Skeletal muscle satellite cell (primary cell): ENCODE data around the gene TBRG1.

ENCODE experiments used
- H3K27me3 ChIP-seq: 2 replicates; pipeline ENCODE4 v1.7.0; 2013; ENCODE audit warnings: low read length; ENCODE audit not compliant: control insufficient read depth, insufficient read depth
- H3K36me3 ChIP-seq: 2 replicates; pipeline ENCODE4 v1.7.0; 2013; ENCODE audit warnings: mild to moderate bottlenecking, control low read depth, low read length; ENCODE audit not compliant: insufficient read depth
- H3K4me1 ChIP-seq: 2 replicates; pipeline ENCODE4 v1.7.0; 2013; ENCODE audit warnings: low read length; ENCODE audit not compliant: control insufficient read depth, insufficient read depth
- H3K4me2 ChIP-seq: 2 replicates; pipeline ENCODE4 v1.7.0; 2013; ENCODE audit warnings: mild to moderate bottlenecking, low read length
- H3K4me3 ChIP-seq: 2 replicates; pipeline ENCODE4 v1.7.0; 2013; ENCODE audit warnings: low read length
- H3K9ac ChIP-seq: 2 replicates; pipeline ENCODE4 v1.7.0; 2013; ENCODE audit warnings: mild to moderate bottlenecking, low read depth, low read length, moderate library complexity
- H3K9me3 ChIP-seq: replicated peaks from 2 replicates; pipeline ENCODE4 v1.7.0; 2013; ENCODE audit warnings: mild to moderate bottlenecking, control low read depth, low read length

Gene TBRG1

DNA sequence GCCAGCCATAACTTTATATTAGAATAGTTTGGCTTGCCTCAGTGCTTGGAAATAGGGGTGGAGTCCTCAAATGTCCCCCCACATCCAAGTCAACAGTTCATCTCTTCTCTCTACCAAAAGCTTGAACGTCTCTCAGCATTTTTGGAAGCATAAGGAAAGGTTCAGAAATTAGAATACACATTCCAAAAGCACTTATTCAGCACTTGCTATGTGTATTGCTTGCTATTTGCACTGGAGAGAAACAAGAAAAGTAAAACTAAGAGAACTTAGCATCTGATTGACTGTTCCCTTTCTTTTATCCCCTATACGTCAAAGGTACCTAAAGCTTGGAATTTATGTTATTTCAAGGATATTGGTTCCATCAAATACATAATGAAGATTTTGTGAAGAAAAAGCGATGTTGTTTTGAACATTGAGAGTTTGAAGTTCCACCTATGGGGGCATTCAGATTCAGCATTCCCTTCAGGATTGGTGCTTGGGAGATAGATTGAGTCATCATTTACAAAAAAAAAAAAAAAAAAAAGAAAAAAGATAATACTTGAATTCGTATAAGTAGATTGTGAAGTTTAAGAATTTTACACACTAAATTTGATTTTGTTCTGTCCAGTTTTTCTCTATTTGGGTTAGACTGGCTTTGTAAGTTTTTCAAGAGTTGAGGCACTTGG, 1.3 kb downstream of the TBRG1 start:
- Histone ChIP-seq H3K27me3 (peaks cover 8% of the 10 kb centered on the region), H3K4me1 (peaks cover 18% of the 10 kb centered on the region), H3K9ac (peak overlapping the region; percentile 98), H3K9me3 (no peaks in the 10 kb centered on the region), H3K36me3 (peaks cover 38% of the 10 kb centered on the region), H3K4me3 (peak overlapping the region; percentile 87), H3K4me2 (peak overlapping the region; percentile 85)

DNA sequence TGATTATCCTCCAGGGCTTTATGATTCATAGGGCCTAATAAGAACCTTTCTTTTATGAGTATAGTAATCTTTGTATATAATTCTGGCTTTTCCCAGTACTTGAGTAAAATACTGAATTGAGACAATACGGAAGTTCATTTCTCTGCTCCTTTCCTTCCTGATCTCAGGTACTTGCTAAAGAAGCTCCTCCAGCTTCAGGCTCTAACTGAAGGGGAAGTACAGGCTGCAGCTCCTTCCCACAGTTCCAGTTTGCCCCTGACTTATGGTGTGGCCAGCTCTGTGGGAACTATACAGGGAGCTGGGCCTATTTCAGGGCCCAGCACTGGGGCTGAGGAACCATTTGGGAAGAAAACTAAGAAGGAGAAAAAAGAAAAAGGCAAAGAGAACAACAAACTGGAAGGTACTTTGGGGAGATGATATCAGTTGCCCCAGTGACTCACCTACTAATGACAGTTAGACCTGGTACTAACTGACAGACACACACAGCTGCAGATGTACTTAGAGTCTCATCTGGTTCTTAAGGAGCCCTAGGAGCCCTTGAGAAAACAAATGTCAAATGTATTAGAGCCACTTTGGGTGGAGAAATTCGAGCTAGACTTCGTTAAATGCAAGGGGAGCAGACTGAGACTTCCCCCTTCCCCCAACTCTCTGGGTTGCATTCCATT, 3.0 kb downstream of the TBRG1 start:
- H3K4me3 ChIP-seq = no peak overlapping the region
- H3K27me3 ChIP-seq = no peaks in the 10 kb centered on the region
- H3K9ac ChIP-seq = no peak overlapping the region
- H3K4me2 ChIP-seq = peak overlapping the region; percentile 42
- no peaks in the 10 kb centered on the region for H3K9me3 ChIP-seq
- peaks cover 47% of the 10 kb centered on the region for H3K36me3 ChIP-seq
- peaks cover 18% of the 10 kb centered on the region for H3K4me1 ChIP-seq

DNA sequence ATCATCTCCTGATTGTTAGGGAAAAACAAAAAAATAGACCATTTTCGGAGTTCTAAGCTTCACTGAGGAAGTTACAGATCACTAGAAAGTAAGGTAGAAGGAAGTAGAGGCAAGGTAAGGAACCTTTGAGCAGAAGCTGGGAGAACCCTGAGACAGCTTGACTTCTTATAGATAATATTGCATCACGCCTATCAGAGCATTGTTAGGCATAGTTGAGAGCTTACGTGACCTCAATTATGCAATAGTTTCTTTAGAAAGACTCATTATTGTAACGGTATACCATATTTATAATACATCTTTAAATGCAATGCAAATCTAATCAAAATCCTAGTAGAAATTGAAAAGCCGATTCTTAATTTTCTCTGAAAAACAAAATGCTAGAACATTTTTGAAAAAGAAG, 4.9 kb downstream of the TBRG1 start:
- H3K36me3 ChIP-seq = peaks cover 67% of the 10 kb centered on the region
- H3K9me3 ChIP-seq = no peaks in the 10 kb centered on the region
- no peak overlapping the region for H3K9ac ChIP-seq
- peaks cover 12% of the 10 kb centered on the region for H3K4me1 ChIP-seq
- no peak overlapping the region for H3K4me3 ChIP-seq
- H3K27me3 ChIP-seq = no peaks in the 10 kb centered on the region
- H3K4me2 ChIP-seq = no peak overlapping the region

DNA sequence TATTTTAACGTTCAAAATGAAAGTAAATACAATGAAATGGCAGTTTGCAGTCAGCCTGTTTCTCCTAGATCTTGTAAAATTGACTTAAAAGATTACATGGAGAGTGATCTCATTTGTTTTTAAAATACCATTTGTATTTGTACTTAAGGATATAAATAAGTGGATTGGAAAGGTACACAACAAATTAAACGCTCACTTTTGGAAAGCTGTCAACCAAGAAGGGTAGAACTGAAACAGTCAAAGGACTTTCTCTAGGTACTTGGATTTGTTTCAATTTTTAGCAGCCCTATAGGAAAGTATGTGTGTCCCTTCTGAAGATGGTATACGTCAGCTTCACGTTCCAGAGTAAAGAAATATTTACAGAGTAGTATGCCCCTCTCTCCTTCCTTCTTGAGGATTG, 7.3 kb downstream of the TBRG1 start:
- Histone ChIP-seq H3K9me3 (no peaks in the 10 kb centered on the region), H3K4me1 (peaks cover 7% of the 10 kb centered on the region), H3K9ac (no peak overlapping the region), H3K4me3 (no peak overlapping the region), H3K36me3 (peaks cover 79% of the 10 kb centered on the region), H3K27me3 (no peaks in the 10 kb centered on the region), H3K4me2 (no peak overlapping the region)

DNA sequence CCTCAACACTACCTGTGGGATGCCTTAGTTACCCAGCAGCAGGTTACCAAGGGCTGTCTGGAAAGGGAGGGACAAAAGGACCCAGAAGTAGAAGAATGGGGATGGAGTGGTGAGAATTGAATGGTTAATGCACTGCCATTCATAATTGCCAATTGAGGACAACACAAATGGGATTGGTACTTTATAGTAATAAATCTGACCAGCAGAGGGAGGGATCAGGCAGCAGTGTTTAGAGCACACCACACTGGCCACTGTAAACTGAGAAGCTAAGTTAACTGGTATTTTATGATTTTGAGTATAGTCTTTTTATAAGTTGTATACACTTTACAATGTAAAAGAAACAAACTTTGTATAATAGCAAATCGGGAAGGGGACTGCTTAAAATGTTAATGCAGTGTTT, 10.7 kb downstream of the TBRG1 start:
- Histone ChIP-seq H3K4me3 (no peak overlapping the region), H3K4me1 (no peaks in the 10 kb centered on the region), H3K27me3 (no peaks in the 10 kb centered on the region), H3K9ac (no peak overlapping the region), H3K9me3 (no peaks in the 10 kb centered on the region), H3K4me2 (no peak overlapping the region), H3K36me3 (peaks cover 75% of the 10 kb centered on the region)

DNA sequence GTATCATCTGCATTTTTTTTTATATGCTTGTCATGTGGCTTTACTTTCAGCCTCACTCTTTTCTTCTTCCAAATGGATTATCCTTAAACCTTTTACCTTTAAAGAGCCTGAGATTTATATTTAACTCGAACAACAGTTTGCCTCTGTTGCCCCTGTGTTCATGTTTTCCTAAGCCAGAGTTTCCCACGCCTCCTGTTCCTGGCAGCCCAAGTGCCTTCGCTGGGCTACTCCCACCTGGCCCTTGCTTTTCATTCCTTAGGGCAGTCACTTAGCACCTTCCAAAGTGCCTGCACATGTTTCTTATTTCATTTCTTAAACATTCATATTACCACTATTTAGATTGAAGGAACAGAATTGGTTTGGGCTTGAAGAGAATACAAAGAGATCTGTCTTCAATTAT, 13.3 kb downstream of the TBRG1 start:
- Histone ChIP-seq H3K9me3 (no peaks in the 10 kb centered on the region), H3K4me1 (no peaks in the 10 kb centered on the region), H3K27me3 (no peaks in the 10 kb centered on the region), H3K4me3 (no peak overlapping the region), H3K9ac (no peak overlapping the region), H3K4me2 (no peak overlapping the region), H3K36me3 (peaks cover 61% of the 10 kb centered on the region)

DNA sequence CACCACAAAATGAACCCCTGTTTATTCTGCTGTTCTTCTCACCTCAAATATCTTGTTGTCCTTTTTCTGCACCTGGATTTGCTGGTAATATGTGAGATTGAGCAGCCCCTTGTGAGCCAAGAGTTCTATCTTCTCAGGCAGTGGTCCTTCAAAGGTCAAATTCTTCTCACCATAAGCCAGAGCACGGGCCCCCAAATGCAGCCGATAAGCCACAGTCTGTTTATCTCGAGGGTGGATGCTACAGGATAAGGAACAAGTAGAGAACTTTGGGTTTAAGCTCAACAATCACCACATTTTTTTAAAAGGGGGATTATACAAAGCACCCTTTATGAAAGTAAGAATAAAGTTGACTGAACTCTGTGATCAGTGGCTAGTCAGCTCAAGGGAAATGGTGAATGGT, 15.8 kb downstream of the TBRG1 start:
- Histone ChIP-seq H3K9me3 (no peaks in the 10 kb centered on the region), H3K4me1 (peaks cover 9% of the 10 kb centered on the region), H3K4me3 (no peak overlapping the region), H3K4me2 (no peak overlapping the region), H3K27me3 (no peaks in the 10 kb centered on the region), H3K9ac (no peak overlapping the region), H3K36me3 (peaks cover 36% of the 10 kb centered on the region)

DNA sequence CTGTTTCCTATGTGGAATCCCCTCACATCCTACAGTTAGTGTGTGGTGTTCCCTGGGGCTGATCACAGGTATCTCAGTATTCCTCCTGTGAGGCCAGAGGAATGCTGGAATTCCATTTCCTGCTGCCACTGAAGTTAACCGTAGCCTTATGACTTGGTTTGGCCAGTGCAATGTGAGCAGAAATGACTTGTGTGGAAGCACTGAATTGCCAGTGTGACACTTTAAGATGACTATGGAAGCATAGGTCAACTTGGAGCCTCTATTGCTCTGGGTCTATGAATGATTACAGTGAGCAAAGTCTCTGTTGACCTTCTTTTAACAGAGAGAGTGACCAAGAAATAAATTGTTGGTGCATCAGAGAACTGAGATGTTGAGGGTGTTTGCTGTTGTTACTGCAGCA, 16.5 kb downstream of the TBRG1 start:
- Histone ChIP-seq H3K4me2 (no peak overlapping the region), H3K9me3 (no peaks in the 10 kb centered on the region), H3K36me3 (peaks cover 32% of the 10 kb centered on the region), H3K27me3 (no peaks in the 10 kb centered on the region), H3K9ac (no peak overlapping the region), H3K4me3 (no peak overlapping the region), H3K4me1 (peaks cover 14% of the 10 kb centered on the region)

DNA sequence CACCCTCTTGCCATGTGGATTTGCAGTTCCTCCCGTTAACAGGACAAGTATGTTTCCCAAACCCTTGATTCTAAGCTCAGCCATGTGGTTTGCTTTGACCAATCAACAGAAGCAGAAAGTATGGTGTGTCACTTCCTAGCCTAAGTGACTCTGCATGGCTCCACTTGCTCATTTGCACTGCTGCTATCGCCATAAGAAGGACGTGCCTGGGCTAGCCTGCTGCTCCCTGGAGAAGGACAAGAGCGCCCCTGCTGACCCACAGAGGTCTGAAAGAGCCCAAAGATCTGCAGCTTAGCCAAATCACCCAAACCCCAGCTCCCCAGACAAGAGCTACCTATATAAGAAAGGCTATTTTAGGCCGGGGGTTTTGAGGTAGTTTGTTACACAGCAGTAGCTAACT, 18.0 kb downstream of the TBRG1 start:
- Histone ChIP-seq H3K4me3 (no peak overlapping the region), H3K9me3 (no peaks in the 10 kb centered on the region), H3K27me3 (no peaks in the 10 kb centered on the region), H3K9ac (no peak overlapping the region), H3K36me3 (peaks cover 24% of the 10 kb centered on the region), H3K4me2 (no peak overlapping the region), H3K4me1 (peaks cover 19% of the 10 kb centered on the region)

DNA sequence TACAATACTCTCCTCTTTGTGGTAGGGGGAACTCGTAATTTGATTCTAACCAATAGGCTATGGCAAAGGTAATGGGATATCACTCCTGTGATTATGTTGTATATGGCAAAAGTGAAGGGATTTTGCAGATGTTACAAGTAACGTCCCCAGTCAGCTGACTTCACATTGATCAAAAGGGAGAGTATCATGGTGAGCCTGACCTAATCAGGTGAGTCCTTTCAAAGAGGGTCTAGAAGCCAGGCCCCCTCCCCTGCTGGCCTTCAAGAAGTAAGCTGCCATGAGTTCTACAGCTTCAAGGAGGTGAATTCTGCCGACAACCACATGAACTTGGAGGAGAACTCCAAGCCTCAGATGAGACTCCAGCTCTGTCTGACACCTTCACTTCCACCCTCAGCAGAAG, 20.0 kb downstream of the TBRG1 start:
- Histone ChIP-seq H3K36me3 (peaks cover 11% of the 10 kb centered on the region), H3K4me2 (no peak overlapping the region), H3K9ac (no peak overlapping the region), H3K27me3 (no peaks in the 10 kb centered on the region), H3K4me1 (peaks cover 19% of the 10 kb centered on the region), H3K9me3 (no peaks in the 10 kb centered on the region), H3K4me3 (no peak overlapping the region)

DNA sequence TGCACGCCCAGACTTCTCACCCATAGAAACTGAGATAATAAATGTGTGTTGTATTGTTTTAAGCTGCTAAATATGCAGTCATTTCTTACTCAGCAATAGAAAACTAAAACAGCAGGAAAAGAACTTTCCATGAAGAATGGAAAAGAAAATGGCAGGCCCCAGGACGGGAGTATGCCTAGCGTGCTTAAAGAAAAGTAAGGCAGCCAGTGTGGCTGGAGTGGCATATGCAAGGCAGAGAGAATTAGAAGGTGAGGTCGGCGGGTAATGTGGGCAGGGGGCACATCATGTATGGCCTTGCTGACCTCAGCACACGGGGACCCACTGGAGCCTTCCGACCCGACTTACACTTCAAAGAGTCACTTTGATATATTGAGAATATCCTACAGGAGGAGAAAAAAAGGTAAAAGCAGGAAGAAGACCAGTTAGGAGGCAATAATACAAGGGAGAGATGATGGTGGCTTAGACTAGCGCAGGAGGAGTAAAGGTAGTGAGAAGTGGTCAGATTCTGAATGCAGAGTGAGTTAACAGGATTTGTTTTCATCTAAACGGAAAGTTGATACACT, 20.5 kb downstream of the TBRG1 start:
- Histone ChIP-seq H3K4me3 (no peak overlapping the region), H3K36me3 (peaks cover 6% of the 10 kb centered on the region), H3K9ac (no peak overlapping the region), H3K4me1 (peaks cover 19% of the 10 kb centered on the region), H3K9me3 (no peaks in the 10 kb centered on the region), H3K27me3 (no peaks in the 10 kb centered on the region), H3K4me2 (peak overlapping the region; percentile 64)
